GM18868 (cell line): ENCODE data around the gene CCDC187.
"Not testable (repeated sequence)": the region's sequence is repeated elsewhere in the genome, so short reads cannot be mapped to it uniquely, and the experiment has no call there.

Experiments
- ATAC-seq: cut with Tn5 transposase; IDR thresholded peaks from one replicate; pipeline ENCODE4 v1.9.1; 2021; ENCODE audit warnings: mild to moderate bottlenecking, moderate library complexity; ENCODE audit not compliant: unreplicated experiment

CCDC187 gene

DNA sequence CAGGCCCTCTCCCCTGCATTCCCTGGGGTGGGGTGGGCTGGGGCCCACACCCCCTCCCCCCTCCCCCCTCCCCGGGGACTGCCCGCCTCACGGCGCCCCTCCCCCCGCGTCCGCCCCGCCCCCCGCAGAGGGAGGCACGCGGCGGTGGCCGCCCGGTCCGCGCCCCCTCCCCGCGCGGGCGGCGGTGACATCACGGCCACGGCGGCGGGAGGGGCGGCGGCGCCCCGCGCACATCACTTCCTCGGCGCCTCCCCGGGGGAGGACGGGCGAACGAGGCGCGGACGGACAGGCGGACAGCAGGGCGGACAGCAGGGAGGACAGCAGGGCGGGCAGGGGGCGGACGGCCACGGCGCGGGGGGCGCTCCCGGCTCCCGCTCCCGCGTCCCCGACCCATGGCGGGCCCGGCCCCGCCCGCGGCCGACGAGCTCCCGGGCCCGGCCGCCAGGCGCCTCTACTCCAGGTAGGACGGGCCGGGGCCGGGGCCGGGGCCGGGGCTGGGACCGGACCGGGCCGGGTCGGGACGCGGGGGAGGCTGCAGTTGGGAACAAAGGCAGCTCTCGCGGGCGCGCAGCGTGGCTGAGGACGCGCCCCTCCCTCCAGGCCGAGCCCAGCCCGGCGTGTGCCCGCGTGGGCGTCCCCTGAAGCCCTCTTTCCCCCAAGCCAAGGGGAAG, 23.5 kb upstream of the CCDC187 start, which contains the start of gene GPSM1:
TSS of gene GPSM1 (plus strand) at position 236 of the 671 bp plus-strand sequence. CDS start at position 393, 157 bp downstream.
- no peak for ATAC-seq

DNA sequence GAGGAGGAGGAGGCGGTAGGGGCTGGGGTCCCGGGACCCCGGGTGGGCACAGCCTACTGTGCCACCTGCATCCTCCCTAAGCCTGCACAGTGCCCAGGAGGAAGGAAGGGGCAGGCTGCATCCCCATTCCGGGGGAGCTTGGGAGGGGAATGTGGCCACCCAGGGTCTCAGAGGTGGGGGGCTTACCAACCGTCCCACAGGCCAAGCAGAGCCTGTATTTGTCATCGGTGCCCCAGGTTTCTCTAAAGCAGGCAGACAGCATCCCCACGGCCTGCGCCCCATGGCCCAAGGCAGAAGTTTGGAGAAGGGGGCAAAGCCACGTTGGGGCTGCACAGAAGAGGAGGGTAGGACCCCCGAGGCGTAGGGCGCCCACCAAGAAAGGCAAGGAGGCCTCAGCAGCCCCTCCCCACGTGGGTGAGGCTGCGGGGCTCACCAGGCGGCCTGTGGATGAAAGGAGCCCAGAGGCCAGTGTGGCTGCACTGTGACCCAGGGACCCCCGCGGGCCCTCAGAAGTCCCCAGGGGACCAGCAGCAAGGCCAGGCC, 22.9 kb upstream of the CCDC187 start:
- ATAC-seq, result no peak

DNA sequence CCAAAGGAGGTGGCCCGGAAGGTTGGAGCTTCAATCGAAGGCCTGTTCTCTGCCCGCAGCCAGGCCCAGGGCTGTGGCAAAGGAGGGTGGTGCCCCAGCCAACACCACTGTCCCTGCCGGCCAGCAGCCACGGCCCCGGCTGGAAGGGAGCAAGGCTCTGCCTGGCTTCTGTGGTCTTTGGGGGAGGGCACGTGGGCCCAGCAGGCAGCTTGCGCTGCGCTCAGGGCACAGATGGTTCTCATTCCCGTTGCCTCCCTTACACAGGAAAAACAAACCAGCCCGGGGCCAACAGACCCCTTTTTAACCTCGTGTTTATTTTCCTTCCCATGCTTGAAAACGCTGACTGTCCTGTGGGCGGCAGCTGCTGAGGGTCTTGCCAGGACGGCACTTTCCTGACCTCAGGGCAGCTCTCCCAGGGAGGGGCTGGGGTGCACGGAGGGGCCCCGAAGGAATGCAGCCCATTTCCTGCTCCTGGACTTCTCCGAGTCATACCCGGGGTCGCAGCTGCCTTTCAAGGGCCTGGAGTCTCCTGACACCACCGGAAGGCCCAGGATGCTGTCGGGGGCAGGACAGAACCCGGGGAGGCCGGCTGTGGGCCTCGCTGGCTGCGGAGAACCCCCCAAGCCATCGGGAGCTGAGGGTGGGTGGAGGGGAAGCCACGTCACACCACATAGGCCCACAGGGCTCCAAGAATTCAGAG, 22.3 kb upstream of the CCDC187 start:
- ATAC-seq, result no peak

DNA sequence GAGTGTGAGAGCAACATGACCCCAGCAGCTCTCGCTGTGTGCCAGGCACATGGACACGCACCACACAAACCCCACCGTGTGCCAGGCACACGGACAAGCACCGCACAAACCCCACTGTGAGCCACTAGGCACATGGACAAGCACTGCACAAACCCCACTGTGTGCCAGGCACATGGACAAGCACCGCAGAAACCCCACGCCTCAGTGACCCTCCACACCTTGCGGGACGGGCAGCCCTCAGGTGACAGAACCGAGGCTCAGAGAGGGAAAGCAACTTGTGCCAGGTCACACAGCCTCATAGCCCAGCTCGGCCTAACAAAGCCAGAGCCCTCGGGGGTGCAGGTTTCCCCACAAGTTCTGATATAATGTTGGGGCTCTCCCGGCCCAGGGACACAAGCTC, 21.5 kb upstream of the CCDC187 start:
- ATAC-seq, result no peak

DNA sequence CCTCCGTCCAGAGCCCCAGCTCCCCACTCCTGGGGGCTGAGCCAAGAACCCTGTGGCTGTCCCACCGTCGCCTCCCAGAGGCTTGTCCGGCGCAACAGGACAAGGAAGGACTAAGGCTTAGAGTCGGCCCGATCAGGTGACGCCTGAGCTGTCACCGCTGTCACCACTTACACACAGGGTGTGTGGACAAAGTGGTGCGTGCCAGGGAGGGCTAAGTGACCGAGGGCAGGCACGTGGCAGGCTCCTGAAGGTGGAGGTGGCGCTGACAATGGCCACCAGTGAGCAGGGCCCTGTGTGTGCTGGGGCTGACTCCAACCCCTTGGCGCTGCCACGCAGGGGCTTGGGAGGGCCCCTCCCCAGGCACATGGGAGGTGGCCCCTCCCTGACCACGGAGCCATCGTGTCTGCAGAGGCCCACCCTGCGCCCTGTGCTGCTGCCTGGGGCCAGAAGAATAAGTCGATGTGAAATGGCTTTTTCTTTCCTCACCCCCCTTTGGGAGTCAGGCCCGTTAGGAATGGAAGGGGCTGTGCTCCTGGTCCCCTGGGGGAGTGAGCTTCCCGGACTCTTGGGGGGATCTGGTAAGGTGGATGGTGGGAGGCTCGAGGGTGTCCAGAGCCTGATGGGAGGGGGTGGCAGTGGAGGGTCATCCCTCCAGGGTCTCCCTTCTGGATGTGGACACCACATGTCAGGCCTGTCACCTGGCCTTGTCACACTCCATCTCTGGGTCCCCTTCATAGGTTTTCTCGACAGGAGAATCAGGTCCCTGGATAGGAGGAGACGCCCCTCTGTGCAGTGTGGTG, 20.8 kb upstream of the CCDC187 start:
- ATAC-seq, result no peak

DNA sequence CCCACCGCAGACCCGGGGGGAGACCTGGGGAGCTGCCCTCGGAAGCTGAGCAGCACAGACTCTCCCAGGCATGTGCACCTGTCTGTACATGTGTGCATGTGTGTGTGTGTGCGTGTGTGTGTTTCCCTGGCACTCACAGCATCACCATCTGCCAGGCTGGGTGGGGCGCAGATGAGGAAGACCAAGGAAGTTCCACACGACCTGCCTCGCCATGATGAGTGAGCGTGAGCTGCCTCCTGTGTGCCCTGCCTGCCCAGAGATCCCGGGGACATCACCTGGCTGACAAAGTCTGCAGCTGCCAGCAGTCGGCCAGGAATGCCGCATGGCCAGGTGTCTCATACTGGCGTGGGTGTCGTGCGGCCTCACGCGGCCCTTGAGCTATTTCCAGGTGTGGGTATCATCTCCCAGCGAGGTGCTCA, 19.5 kb upstream of the CCDC187 start:
- ATAC-seq, result no peak

DNA sequence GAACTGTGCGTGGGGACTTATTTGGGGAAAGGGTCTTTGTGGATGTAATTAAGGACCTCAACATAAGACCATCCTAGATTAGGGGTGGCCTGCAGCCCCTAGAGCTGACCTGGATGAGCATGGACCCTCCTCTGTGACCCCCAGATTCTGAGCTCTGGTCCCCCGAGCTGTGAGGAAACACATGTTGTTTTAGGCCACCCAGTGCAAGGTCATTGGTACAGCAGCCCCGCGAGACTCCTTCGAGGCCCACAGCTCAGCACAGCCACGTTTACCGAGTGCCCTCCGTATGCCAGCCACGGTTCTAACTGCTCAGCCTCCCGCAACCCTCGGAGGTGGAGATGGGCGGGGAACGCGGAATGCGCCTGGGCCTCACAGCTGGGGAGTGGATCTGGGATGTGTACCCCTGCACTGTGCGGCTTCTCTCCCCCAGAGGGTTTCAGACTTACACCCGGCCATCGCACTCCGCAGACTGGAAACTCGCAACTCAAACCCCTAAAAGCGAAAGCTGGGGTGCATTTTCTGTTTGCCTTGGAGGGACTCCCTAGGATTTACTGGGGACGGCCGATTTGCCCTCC, 18.9 kb upstream of the CCDC187 start:
- ATAC-seq, result no peak

DNA sequence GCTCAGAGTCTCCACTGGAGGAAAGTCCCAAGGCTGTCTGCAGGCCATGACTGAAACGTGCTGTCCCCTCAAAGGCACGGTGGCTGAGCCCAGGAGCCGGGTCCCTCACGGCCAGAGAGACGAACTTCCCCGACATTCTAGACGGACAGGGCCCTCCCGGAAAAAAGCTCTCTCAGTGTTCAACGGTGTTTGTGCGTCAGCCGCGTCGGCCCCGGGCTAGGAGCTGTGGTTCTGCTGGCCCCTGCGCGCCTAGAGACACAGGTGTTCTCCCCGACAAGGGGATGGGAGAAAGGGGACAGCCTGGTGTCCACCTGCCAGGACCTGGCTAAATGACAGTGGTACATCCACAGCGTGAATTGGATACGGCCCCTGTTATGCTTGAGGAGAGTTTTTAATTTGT, 17.7 kb upstream of the CCDC187 start:
- ATAC-seq, result no peak

DNA sequence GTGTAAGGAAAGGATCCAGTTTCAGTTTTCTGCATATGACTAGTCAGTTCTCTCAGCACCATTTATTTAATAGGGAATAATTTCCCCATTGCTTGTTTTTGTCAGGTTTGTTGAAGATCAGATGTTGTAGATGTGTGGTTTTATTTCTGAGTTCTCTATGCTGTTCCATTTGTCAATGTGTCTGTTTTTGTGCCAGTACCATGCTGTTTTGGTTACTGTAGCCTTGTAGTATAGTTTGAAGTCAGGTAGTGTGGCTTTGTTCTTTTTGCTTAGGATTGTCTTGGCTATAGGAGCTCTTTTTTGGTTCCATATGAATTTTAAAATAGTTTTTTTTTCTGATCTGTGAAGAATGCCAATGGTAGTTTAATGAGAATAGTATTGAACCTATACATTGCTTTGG, 17.1 kb upstream of the CCDC187 start:
- not testable (repeated sequence) for ATAC-seq

DNA sequence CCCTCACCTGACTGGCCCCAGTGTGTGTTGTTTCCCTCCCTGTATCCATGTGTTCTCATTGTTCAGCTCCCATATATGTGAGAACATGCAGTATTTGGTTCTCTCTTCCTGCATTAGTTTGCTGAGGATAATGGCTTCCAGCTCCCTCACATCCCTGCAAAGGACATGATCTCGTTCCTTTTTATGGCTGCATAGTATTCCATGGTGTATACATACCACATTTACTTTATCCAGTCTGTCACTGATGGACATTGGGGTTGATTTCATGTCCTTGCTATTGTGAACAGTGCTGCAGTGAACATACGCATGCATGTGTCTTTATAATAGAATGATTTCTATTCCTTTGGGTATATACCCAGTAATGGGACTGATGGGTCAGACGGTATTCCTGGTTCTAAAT, 16.1 kb upstream of the CCDC187 start:
- ATAC-seq, result not testable (repeated sequence)

DNA sequence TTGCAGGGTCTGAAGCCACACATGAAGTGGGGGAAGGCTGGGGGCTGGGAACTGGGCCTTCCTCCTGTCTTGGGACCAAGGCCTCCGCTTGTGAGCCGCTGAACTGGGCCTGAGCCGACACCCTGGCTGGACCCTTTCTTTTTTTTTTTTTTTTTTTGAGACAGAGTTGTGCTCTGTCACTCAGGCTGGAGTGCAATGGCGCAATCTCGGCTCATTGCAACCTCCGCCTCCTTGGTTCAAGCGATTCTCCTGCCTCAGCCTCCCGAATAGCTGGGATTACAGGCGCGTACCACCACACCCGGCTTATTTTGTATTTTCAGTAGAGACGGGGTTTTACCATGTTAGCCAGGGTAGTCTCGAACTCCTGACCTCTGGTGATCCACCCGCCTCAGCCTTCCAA, 15.3 kb upstream of the CCDC187 start:
- ATAC-seq, result not testable (repeated sequence)

DNA sequence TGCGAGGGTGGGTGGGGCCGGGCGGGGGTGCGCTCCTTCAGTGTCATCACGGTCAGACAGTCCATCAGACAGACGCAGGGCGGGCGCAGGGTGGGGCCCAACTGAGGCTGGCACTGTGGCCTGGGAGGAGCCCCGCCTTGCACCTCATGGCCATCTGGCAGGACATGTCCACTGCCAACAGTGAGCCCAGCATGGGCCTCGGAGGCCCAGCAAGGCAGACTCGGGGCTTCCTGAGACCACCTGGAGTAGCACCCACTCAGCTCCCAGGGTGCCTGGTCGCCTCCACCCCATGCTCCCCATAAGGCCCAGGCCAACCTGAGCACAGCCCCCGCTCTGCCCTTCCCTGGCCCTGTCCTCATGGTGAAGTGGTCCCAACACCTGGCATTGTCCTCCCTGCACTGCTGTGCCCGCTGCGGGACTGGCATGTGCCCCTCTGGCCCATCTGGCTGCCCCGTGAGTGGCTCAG, 14.9 kb upstream of the CCDC187 start:
- ATAC-seq, result no peak

DNA sequence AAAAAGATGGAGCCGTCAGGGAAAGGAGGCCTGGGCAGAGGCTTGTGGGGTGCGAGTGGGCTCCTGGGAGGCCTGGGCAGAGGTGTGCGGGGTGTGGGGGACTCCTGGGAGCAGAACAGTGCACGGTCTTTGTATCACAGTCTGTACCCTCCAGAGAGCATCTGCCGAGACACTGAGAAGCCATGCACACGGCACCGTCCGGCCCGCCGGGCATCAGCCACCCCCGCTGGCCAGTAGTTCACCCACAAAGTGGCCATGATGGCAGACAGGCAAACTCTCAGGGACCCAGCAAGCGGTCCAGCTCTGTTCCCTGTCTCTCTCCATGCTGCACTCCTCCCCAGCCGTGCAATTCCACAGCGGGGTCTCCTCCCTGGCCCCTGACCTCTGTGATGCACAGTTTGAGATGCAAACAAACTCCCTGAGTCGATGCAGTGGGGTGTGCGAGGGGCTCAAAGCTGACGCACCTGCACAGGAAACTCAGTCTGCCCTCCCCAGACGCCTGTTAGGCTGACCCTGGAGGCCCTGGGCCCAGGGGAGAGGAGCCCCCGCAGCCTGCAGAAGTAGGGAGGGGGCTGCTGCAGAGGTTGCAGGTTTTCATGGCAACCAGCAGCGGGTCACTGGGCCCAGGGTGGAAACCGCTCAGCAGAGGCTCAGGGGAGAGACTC, 14.3 kb upstream of the CCDC187 start:
- no peak for ATAC-seq

DNA sequence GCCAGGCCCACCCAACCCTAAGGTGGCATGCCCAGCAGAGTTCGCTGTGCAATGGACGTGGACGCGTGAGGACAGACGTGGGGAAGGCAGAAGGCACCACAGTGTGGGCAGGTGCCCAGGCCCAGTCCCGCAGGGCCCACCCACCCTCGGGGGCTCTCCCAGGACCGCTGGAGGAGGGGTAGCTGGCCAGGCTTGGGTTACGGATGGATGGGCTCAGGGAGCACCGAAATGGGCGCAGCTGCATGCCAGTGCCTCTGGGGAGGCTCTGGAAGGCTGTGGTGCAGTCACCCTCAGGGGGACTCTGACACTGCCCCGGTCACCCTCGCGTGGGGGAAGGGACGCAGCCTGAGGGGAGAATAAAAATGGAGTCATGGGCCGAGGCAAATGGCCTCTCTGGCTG, 13.8 kb upstream of the CCDC187 start:
- no peak for ATAC-seq

DNA sequence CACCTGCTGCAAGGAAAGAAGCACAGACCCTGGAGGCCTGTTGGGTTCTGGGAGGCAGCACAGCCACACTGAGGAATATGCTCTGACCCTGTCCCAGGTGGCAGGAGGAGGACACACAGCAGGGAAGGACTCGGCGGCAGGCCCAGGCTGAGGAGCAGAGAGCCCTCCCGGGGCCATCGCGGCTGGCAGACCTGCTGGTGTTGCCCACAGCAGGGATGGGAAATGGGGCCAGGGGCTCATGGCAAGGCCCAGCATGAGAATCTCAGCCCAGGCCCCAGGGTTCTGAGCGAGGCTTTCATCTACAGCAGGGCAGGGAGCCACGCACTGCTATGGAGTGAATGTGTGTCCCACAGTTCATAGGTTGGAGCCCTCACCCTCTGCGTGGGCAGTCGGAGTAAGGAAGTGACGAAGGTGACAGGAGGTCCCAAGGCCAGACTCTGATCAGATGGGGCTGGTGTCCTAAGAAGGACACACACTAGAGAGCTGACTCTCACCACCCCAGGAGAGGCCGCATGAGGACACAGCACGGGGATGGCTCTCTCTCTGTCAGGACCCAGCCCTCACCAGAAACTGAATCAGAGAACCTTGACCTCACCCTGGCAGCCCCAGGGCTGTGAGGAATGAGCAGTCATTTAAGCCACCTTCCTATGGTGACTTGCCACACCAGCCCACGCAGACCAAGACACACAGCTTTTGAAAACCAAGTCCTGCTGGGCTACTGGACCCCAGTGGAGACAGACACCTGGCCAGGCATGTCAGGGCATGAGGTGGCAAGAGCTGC, 13.2 kb upstream of the CCDC187 start:
- no peak for ATAC-seq

DNA sequence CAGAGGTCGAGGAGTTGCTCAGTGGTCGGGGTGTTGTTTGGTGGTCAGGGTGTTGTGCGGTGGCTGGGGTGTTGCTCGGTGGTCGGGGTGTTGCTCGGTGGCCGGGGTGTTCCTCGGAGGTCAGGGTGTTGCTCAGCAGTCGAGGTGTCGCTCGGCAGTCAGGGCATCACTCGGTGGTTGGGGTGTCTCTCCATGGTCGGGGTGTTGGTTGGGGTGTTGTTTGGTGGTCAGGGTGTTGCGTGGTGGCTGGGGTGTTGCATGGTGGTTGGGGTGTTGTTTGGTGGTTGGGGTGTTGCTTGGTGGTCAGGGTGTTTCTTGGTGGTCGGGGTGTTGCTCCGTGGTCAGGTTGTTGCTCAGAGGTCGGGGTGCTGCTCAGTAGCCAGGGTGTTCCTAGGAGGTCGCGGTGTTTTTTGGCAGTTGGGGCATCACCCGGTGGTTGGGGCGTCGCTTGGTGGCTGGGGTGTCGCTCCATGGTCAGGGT, 12.4 kb upstream of the CCDC187 start:
- ATAC-seq, result no peak

DNA sequence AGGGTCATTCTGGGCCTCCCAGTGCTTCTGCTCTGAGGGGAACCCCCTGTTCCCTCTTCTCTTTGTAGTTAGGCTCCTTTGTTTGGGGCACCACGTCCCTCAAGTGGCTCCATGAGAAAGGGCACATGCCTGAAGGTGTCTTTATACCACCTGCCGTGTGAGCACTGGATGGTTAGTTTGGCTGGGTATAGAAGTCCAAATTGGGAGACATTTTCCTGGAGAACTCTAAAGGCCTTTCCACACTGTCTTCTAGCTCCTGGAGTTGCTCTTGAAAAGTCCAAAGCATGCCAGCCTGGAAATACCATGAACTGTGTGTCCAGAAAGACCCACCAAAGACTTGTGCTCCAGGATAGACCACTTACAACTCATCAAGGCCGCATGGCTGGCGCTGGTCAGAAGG, 11.1 kb upstream of the CCDC187 start:
- no peak for ATAC-seq

DNA sequence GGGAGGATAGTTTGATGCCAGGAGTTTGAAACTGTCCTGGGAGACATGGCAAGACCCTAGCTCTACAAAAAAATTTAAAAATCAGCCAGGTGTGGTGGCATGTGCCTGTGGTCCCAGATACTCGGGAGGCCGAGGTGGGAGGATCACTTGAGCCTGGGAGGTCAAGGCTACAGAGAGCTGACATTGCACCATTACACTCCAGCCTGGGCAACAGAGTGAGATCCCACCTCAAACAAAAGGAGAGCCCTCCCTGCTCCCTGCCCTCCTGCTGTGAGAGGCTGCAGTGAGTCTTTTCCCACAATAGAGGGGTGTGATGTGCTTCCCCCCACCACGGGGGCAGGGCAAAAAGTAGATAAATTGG, 10.1 kb upstream of the CCDC187 start:
- ATAC-seq, result no peak
